Gastroesophageal sphincter (tissue), 2 donors: ENCODE measurements around the gene ERBIN.

Experiments used
- EP300 ChIP-seq: sonication (generic); formaldehyde crosslinking; IDR thresholded peaks from one replicate; pipeline ENCODE4 v1.6.1; 2017; ENCODE audit warnings: antibody characterized with exemption, mild to moderate bottlenecking
- POLR2A ChIP-seq, 2 donors: fragments of 450-650 bp; IDR thresholded peaks; one replicate each; pipeline ENCODE4 v1.6.1; 2017; ENCODE audit warnings: antibody characterized with exemption in 2 of 2, mild to moderate bottlenecking in 2 of 2, moderate library complexity in 1 of 2

- no peak for TF ChIP-seq EP300
- TF ChIP-seq POLR2A (IDR thresholded peaks at IDR 0.05): no peak
Observed at GRCh38 chr5:66129144-66129543, 202.8 kb downstream of the ERBIN start.
